HPDE6-E6E7 (cell line): ENCODE data around the gene GALNT18.

Experiments used
- DNase-seq: peaks from one replicate; pipeline ENCODE4 v3.0.0; 2011; ENCODE audit warnings: missing footprints; ENCODE audit errors: extremely low spot score

Gene GALNT18

DNA sequence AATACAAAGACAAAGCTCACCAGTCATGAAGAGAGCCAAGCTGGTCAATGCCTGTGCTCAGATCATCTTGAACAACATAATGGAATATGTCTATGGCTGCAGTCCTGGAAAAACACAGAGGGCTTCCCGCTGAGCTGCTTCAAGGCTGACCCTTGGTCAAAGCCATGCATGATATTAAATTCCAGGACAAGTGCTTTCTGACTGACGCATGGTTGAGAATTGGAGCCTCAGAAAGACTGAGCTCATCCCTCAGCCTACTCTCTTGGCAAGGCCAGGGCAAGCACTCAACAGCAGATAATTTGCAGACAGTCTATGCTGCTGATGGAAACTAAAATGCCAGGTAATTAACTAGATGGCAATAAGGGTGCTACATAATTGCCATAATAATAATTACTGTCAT lies 89.2 kb downstream of the GALNT18 start:
- no peak for DNase-seq

- DNase-seq: no peak
Measured at GRCh38 chr11:11531131-11531908, 90.5 kb downstream of the GALNT18 start.

GRCh38 chr11:11528986-11529385 lies 92.8 kb downstream of the GALNT18 start:
- no peak for DNase-seq

- no peak for DNase-seq
Measured at GRCh38 chr11:11525283-11525682, 96.5 kb downstream of the GALNT18 start.

GRCh38 chr11:11524436-11525061 lies 97.3 kb downstream of the GALNT18 start:
- DNase-seq: no peak

- no peak for DNase-seq
Measured at GRCh38 chr11:11522591-11522990, 99.2 kb downstream of the GALNT18 start.

DNA sequence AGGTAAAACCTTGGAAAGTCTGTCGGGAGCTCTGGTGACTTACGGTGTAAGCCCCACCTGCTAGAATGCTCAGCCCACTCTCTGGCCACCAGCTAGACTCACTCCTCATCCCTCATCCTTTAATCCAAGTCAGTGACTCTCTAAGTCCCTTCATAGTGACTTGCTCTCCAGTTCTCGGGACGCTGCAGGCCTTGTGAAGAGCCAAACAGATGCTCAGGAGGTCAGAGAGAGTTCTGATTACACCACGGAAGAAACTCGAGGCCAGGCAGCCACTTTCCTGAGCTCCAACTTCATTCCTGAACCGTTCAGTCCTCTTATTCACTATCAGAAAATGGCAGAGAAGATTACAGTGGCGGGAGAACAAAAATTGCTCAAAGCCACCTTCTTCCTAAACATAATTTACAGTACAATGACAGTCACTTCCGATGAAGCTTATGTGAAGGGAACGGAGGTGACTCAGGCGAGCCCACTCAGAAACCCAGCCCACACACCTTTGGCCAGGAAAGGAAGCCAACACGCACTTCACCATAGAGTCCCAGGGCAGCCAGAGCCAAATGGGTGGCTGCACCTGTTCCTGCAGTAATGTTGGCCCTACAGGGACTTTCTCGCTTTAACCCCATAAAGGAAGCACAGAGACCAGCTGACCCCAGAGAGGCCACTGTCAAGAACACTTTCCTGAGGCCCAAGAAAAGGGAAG lies 100.4 kb downstream of the GALNT18 start:
- no peak for DNase-seq

DNA sequence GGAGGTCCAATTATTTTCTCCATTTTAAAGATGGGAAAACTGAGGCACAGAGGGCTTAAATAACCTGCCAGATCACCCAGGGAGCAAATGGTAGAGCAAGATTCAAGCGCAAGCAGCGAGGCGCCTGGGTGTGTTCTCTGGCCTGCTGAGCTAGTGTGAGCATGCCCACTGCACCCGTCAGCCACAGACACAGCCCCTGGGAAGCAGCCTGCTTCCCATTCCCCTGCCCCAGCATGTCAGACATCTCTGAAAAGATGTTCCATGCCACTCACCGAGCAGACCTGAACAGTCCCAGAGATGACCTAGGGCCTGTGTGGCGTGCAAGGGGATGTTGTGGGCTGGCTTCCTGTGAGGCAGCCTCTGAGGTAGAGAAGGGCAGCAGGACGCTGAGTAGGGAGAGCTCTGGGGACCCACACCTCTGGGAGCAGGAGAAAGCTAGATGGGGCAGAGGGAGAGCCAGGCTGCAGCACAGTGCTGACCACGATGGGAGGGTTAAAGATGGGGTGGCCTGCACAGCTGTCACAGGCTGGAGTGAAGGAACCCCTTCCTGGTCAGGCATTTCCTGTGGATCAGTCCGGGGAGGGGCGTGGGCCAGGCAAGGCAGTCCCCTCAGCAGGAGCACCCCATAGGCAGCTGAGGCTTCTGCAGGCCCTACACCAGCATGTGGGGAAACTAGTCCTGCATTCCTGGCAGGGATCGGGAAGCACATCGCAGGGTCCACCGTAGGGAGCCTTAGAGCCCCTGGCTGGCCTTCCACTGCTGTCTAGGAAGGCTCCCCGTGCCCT lies 101.4 kb downstream of the GALNT18 start:
- peak; percentile 27 for DNase-seq

DNA sequence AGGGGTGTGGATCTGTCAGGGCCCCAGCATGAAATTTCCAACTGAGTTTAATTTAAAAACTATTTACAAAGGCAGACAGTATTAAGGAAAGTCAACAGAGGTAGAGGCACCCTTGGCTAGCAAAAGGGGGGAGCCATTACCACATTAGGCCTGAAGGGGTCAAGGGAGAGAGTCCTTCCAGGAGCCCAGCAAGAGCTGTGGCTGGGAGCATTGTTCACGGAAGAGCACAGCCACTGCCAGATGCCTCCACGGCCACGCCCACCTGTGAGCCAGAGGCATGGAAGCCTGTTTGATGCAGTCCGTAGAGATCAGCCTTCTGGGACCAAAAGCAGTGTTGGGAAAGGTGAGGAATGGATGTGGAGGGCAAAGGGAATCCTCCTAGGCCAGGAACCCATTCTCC lies 102.6 kb downstream of the GALNT18 start:
- no peak for DNase-seq

- DNase-seq: no peak
Measured at GRCh38 chr11:11514246-11514645, 107.6 kb downstream of the GALNT18 start.

- DNase-seq: no peak
Measured at GRCh38 chr11:11513422-11513821, 108.4 kb downstream of the GALNT18 start.

- DNase-seq: no peak
Measured at GRCh38 chr11:11512929-11513328, 108.9 kb downstream of the GALNT18 start.

DNA sequence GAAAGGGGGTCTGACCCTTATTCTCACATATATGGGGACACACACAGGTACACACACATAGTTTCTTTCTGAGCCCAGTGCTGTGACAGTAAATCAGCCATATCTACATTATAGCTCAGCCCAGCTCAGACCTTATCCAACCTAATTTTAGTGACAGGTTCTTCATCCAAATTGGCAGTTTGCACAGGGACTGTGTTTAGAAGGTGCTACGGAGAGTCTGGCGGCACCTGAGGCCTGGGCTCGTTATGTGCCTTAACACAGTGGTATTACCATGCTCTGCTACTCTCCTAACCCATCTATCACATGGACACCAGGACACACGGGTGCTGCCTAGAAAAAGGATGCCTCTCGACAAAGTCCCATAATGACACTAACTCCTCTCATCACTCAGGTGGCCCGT lies 109.3 kb downstream of the GALNT18 start:
- no peak for DNase-seq

DNA sequence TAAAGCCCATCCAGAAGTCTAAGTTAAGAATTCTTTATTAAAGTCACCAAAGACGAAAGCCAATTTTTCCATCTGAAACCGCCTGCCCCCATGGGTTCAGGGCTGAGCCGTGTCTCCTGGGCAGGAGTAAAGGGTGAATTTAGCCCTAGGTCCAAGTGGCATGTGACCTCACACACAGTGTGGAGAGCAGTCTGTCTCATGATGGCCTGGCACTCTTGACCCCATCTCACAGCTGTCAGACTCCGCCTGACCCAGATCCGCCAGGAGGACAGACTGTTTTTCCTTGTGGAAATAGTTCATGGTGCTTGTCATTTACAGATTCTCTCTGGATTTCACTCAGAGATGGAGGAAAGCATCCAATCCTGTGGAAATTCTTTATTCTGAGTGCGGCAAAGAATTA lies 109.7 kb downstream of the GALNT18 start:
- no peak for DNase-seq

DNA sequence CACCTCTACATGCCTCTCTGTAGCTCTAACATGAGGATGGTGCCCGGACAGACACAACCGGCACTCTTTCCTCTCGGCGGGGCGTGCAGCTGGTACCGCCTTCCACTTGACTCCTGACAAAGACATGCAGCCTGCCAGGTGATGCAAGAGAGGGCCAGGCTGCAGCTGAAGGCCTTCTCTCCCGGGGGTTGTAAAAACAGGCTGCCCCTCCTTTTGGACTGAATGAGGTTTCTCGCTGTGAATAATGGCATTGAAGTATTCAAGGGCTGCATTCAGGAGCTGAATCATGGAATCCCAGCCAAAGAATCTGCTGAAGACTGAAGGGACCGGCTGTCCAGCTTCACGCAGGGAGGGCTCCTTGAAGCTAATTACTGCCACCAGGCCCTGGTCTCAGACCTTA lies 110.9 kb downstream of the GALNT18 start:
- DNase-seq: no peak

- DNase-seq: no peak
Measured at GRCh38 chr11:11505692-11506091, 116.1 kb downstream of the GALNT18 start.

DNA sequence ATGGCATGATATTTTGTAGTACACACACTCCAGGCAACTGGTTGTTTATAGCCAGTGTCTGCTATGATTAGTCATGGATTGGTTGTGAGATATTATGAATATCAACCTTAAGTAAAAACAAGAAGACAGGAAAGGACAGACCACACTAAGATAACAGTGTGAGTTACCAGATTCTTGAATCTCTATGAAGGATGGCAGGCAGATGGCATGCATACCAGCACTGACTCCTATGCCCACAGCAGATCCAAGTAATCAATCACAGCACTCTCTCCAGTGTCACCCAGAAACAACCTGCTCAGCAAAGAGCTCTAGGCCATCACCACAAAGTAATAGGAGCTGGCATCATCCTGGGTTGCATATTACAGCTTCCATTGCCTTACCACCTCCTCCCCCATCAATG lies 116.6 kb downstream of the GALNT18 start:
- DNase-seq: no peak

DNA sequence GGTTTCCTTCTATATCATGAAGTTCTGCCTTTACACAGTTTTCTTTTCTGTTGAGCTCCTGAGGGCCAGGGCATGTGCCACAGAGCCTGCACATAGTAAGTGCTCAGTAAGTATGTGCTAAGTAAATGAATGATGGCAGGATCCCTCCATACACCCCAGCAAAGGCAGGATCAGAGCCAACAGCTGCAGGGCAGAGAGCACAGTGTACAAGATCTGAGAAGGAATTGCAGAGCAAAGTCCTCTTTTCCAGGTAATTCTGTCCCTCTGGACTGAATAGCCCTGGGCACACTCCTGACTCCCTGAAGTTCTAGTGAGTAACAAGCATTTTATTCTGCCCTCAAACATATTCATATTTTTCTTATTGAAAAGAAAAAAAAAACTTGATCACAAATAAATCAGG lies 117.7 kb downstream of the GALNT18 start:
- no peak for DNase-seq

DNA sequence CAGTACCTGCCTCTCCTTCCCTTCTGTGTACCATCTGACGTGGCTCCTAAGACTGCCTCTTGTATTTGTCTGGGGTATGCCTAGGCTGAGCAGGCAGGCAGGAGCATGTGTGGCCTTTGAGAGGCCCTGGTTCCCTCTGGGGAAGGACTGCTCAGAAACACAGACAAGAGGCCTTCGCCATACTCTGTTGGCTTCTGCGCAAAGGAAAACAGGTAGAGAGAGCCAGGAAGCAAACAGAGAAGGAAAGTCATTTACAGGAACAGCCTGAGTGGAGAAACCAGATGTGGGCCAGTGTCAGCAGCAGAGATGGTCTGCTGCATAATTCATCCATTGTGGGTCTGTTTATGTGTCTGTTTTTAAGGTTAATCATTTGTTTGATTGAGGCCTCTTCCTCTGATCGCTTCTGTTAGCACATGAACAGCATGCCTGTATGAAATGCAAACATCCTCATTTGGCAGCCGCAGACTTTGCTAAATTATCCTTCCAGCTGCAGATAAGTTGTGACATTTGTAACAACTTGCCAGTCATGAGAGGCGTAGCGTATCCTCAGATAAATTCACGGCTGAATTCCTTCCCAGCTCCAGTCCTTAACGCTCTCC lies 119.4 kb downstream of the GALNT18 start:
- no peak for DNase-seq

- DNase-seq: no peak
Measured at GRCh38 chr11:11501546-11502262, 120.1 kb downstream of the GALNT18 start.
